GM12873 (cell line): ENCODE results near the gene GSS.

Source experiments
- TF ChIP-seq, protein P1 (sequence below): IDR thresholded peaks from 2 replicates; pipeline ENCODE4 v1.5.1; 2012; ENCODE audit warnings: low read depth, mild to moderate bottlenecking, moderate library complexity, low read length, control low read depth; ENCODE audit not compliant: insufficient read depth; ENCODE audit errors: missing control alignments

Gene GSS

DNA sequence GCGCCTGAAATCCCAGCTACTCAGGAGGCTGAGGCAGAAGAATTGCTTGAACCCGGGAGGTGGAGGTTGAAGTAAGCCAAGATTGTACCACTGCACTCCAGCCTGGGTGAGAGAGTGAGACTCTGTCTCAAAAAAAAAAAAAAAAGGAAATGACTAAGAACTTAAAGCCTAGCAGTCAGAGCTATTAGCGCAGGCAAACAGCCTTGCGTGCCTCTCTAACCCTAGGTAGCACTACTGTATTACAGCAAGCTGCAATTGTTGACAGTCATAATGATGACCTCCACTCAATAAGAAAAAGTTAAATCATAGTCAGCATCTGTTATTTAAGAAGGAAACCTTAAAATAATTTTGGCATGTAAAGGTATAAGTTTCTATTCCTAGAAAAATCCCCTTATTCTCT, 14.4 kb downstream of the GSS start:
- TF ChIP-seq, protein P1, sequence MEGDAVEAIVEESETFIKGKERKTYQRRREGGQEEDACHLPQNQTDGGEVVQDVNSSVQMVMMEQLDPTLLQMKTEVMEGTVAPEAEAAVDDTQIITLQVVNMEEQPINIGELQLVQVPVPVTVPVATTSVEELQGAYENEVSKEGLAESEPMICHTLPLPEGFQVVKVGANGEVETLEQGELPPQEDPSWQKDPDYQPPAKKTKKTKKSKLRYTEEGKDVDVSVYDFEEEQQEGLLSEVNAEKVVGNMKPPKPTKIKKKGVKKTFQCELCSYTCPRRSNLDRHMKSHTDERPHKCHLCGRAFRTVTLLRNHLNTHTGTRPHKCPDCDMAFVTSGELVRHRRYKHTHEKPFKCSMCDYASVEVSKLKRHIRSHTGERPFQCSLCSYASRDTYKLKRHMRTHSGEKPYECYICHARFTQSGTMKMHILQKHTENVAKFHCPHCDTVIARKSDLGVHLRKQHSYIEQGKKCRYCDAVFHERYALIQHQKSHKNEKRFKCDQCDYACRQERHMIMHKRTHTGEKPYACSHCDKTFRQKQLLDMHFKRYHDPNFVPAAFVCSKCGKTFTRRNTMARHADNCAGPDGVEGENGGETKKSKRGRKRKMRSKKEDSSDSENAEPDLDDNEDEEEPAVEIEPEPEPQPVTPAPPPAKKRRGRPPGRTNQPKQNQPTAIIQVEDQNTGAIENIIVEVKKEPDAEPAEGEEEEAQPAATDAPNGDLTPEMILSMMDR, result no peak

DNA sequence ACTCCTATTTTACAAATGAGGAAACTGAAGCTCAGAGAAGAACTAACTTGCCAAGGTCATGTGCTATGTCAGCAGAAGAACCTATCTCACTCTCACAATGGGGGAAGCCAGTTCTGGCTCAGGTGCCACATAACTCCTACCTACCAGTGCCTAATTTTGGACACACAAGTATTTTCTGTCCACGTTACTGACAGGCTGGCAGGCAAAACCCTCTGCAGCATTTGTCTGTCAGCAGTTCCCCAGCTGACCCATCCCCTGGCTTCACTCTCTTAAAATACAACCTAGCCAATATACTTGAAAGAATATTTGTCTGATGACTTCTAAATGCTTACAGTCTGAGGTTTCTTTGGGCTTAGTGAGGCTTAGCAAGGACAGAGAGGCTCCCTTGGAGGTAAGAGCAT, 15.5 kb downstream of the GSS start:
- TF ChIP-seq, protein P1, result no peak

DNA sequence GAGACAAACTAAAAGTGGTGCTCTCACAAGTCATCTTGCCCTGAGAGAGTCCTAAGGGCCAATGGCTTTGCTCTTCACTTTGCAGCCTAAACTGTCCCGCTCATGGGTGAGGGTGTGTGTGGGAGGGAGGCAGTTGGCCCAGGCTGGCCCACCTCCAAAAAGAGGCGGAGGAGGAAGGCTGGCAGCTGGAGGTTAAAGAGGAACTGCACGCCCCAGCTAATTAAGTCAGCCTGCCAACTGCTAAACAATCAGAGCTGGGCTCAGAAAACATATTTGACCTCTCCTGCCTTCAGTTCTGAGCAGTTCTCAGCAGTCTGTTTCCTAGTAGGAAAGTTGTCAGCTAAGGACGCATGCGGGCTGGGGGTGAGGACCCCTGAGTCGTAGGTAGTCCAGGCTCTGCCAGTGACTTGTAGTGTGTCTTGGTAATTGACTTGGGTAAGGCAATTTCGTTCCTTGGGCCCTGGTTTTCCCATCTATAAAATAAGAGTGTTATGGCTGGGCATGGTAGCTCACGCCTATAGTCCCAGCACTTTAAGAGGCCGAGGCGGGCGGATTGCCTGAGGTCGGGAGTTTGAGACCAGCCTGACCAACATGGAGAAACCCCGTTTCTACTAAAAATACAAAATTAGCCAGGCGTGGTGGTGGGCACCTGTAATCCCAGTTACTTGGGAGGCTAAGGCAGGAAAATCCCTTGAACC, 17.0 kb downstream of the GSS start:
- TF ChIP-seq, protein P1, result no peak

DNA sequence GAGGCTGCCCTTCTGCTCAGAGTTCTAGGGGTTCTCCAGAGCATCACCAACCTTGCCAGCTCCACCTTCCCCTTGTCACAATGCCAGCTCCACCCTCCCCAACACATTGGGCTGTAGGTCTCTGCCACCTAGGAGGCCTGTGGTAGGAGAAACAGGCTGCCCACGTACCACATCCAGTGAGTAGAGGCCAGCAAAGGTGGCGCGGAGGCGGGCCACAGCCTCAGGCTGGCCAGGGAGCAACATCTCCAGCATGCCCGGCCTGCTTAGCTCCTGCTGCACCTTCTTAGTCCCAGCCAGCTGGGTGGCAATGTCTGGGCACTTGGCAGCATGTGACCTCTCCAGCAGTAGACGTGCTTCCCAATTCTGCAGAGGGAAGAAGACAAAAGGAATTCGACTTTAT, 23.8 kb downstream of the GSS start:
- TF ChIP-seq, protein P1, result no peak

DNA sequence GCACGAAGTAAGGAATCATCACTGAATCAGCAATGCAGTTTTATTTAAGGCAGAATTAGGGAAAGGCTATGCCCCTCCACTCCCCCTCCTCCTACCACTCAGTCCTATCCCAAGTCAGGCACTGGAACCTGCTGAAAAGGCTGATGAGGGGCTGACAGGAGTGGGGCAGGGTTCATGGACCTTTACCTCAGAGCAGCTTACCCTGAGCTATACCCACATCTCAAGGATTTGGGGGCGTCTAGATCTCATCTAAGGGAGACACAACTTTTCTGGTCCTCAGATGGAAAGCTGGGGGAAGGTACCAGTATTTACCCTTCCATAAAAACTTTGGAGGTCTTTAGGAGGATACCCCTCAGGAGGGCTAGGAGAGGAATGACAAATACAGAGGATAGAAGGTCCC, 27.2 kb downstream of the GSS start:
- TF ChIP-seq, protein P1, result no peak

DNA sequence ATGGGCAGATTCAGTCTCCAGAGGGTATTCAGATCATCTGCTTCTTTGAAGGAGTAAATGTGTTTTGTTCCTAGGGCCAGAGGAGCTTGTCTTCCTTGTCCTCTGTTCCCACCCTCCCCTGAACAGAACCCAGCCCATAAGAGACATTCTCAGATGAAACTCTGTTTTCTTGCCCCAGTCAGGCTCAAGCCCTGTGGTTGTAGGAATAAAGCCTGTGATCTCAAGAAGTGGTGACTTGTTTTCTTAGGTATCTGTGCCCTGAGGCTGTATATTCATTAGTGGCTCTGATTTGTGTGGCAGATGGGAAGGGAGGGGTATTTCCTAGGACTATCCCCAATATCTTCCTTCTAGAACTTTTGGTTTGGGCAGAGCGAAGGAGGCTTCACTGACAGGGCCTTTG, 27.9 kb downstream of the GSS start:
- TF ChIP-seq, protein P1, result no peak

DNA sequence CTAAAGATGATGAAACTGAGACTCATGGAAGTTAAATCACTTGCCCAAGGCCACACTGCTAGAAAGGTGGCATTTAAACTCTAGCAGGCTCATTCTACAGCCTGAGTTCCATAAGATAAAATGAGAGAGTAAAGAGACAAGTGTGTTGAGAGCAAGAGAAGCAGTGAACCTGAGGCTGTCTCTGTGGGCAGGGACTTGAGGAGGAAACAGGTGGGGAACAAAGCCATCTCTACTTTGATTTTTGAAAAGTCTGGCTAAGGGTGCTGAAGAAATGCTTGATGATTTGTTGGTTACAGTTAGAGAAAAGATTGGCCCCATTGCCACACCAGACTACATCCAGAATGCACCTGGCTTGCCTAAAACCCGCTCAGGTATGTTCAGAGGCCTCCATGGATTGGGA, 29.0 kb downstream of the GSS start:
- TF ChIP-seq, protein P1, result no peak

DNA sequence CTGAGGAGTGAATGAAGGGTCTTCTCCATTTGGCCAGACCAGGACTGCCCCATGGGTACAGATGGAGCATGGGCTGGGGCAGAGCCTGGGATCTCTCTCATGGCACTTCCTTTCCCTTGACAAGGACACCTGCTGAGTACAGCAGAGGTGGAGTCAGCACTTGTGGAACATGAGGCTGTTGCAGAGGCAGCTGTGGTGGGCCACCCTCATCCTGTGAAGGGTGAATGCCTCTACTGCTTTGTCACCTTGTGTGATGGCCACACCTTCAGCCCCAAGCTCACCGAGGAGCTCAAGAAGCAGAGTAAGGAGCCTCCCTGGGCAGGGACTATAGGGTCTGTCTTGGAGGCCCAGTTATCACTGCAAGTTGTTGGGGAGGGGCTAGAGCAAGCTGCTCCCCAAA, 29.6 kb downstream of the GSS start:
- TF ChIP-seq, protein P1, result no peak
